C4-2B (cell line): ENCODE measurements around the gene CDCA5.

Source experiments
- H3K27ac ChIP-seq: fragments of 450-650 bp; 2 replicates; pipeline ENCODE4 v1.5.1; 2017
- ZFX ChIP-seq: fragments of 450-650 bp; IDR thresholded peaks from 2 replicates; pipeline ENCODE4 v1.6.1; 2017
- TF ChIP-seq, protein P1 (sequence below): fragments of 450-650 bp; conservative IDR thresholded peaks from 2 replicates; pipeline ENCODE4 v1.5.1; 2017; ENCODE audit warnings: mild to moderate bottlenecking

CDCA5 gene

DNA sequence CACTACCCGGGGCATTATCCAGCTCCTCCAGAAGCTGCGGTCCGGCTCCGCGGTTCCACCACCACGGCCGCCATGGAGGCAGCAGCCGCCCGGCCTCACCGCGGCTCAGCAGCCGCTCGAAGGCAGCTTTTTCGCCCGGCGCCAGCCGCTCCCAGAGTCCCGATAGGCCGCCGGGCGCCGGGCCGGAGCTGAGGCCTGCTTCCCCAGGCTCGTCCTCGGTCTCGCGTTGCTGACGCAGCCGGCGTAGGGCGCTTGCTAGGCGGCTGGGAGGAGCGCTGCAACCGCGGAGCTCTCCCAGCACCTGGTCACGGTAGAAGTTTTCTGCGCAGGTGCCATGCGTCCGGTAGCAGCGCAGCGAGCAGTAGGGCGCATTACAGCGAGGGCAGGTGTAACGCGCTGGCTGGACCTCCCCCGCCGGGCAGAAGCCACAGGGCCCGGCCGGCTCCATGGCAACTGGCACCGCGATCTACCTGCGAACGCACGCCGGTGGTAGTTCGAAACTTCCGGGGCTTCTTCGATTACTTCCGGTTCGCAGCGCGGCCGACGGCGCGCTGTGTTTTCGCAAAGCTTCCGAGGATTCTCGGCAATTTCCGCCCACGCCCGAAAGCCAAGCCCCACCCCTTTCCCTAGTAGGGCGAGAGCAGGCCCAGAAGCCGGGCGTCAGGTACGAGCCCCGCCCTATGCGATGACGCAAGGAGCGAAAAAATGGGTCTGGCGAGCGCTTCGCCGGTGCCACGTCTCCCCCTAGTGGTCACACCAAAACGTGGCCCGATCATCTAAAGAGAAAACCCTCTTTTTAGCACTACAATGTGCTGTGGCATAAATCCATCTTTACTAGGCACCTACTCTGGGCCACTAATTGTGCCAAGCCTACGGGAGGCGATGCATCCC lies 33.6 kb upstream of the CDCA5 start, which contains the start of gene ZNHIT2:
ZNHIT2 (minus strand) TSS at position 496 of the 891 bp plus-strand sequence; CDS start at position 448, 48 bp downstream.
- TF ChIP-seq ZFX = peak; percentile 100
- TF ChIP-seq, protein P1, sequence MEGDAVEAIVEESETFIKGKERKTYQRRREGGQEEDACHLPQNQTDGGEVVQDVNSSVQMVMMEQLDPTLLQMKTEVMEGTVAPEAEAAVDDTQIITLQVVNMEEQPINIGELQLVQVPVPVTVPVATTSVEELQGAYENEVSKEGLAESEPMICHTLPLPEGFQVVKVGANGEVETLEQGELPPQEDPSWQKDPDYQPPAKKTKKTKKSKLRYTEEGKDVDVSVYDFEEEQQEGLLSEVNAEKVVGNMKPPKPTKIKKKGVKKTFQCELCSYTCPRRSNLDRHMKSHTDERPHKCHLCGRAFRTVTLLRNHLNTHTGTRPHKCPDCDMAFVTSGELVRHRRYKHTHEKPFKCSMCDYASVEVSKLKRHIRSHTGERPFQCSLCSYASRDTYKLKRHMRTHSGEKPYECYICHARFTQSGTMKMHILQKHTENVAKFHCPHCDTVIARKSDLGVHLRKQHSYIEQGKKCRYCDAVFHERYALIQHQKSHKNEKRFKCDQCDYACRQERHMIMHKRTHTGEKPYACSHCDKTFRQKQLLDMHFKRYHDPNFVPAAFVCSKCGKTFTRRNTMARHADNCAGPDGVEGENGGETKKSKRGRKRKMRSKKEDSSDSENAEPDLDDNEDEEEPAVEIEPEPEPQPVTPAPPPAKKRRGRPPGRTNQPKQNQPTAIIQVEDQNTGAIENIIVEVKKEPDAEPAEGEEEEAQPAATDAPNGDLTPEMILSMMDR = peak; percentile 96
- peak within 1 kb of the TSS; percentile 98 for H3K27ac ChIP-seq

DNA sequence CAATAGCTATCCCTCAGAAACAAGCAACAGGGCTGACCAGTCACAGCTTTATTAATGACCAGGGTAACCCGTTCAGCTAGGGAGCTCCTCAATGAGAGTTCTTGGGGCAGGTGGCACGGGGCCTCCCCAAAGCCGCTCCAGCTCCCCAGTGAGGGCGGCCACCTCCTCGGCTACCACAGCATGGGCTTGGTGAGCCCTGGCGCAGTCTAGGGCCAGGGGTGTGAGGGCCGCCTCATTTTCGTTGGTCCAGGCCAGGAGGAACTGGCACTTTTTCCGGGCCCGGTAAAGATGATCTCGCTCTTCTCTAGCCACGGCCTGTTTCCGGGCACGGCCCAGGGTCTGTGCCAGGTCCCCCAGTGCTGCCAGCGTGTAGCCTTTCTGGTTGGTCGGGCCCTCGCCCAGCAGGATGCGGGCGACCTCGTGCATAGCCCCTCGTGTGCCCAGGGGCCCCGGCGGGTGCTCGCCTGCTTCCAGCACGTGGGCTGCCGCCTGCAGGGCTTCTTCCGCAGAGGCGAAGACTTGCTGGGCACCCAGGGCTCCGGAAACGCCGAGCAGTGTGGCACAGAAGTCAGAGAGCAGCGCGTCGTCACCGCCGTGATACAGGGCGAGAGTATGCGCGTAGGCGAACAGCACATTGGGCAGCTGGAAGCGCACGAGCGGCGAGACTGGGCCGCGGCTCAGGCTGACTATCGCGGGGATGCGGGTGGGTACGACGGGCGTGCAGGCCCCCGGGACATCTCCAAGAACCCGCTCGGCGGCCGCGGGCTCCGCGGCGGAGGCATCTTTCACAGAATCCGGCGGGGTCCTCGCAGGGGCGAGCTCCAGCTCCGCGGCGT lies 32.7 kb upstream of the CDCA5 start:
- TF ChIP-seq, protein P1 = no peak
- no peak for TF ChIP-seq ZFX
- H3K27ac ChIP-seq = peak overlapping the region; percentile 98

DNA sequence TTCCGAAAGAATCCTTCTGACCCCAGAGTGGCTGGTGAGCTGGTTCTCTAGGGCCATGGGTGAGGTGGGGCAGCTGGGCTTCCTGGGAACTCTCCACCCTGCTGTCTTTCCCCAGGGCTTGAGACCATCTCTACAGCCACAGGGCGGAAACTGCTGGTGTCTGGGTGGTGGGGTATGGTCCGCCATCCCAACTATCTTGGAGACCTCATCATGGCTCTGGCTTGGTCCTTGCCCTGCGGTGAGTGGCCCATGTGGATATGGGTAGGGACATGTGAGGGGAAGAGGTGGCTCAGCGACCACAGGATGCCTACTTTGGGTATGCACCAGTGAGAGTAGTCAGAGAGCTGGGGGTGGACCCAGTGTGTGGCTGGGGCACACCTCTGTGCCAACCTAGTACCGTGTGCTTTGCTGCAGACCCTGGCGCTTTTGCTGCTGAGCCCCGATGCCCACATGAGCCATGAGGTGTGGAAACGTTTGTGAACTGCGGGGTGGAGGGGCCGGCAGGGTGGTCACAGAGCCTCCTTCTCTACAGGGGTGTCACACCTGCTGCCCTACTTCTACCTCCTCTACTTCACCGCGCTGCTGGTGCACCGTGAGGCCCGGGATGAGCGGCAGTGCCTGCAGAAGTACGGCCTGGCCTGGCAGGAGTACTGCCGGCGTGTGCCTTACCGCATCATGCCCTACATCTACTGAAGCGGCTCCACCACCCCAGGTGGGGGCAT lies 31.7 kb upstream of the CDCA5 start:
- H3K27ac ChIP-seq = peak overlapping the region; percentile 98
- no peak for TF ChIP-seq ZFX
- TF ChIP-seq, protein P1 = no peak

DNA sequence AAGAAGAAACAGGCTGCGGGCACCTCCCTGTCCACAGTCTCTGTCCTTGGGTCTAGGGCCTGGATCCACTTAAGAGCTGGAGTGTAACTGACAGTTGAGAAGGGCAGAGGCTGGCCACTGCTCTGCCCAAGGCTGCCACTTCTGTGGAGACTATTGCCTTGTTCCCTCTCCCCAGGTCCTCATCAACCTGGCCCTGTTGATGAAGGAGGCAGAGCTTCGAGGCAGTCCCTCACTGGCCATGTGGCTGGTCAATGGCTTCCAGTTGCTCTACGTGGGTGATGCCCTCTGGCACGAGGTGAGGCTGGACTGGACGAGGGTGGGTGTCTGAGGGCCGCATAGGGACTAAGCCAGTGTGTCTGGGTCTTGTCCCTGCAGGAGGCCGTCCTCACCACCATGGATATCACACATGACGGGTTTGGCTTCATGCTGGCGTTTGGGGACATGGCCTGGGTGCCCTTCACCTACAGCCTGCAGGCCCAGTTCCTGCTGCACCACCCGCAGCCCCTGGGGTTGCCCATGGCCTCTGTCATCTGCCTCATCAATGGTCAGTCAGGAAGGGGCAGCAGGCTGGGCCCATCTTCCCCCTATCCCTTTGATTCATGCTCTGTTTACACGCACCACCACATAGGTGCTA lies 30.8 kb upstream of the CDCA5 start:
- no peak for TF ChIP-seq ZFX
- TF ChIP-seq, protein P1 = no peak
- peak overlapping the region; percentile 98; the same call in 1 of the 2 replicates for H3K27ac ChIP-seq

GRCh38 chr11:65113839-65114238 lies 30.0 kb upstream of the CDCA5 start:
- H3K27ac ChIP-seq = no peak overlapping the region
- TF ChIP-seq, protein P1 = no peak
- no peak for TF ChIP-seq ZFX

GRCh38 chr11:65113361-65113756 lies 29.5 kb upstream of the CDCA5 start:
- peak overlapping the region; percentile 96; the same call in 1 of the 2 replicates for H3K27ac ChIP-seq

More at GRCh38 chr11:65113361-65113756, 29.5 kb upstream of the CDCA5 start:
- TF ChIP-seq ZFX = no peak
- TF ChIP-seq, protein P1 = no peak
